GM12864 (cell line): ENCODE results near the gene ASCL1.

Experiments used
- DNase-seq: peaks from one replicate; pipeline ENCODE4 v3.0.0-alpha.2; 2011; ENCODE audit warnings: low read depth
- H3K4me3 ChIP-seq: 2 replicates; pipeline ENCODE4 v1.5.1; 2011; ENCODE audit warnings: mild to moderate bottlenecking, low read depth, low read length, control low read depth
- TF ChIP-seq, protein P1 (sequence below): IDR thresholded peaks from 2 replicates; pipeline ENCODE4 v1.5.1; 2011; ENCODE audit warnings: low read depth, mild to moderate bottlenecking, moderate library complexity, low read length, control low read depth, inconsistent platforms; ENCODE audit errors: missing control alignments

Gene ASCL1

DNA sequence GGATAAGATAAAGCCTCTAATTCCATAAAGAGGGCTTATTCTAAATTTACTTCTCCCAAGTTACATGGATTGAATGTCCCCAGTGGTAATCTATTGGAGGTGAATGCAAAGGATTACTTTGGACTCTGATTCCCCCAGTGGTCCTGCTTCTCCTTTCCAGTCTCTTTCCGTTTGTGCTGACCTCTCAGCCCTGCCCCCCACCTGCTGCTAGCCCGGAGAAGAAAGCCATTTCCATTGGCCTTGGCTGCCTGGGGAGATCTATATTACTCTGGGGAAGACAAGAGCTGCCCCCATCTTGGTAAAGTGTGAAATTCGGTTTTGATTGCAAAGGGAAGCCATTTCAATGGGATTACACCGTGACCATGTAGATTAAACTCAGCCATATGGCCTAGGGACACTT is 13.3 kb downstream of the ASCL1 start:
- DNase-seq = no peak
- H3K4me3 ChIP-seq = no peak overlapping the region
- TF ChIP-seq, protein P1, sequence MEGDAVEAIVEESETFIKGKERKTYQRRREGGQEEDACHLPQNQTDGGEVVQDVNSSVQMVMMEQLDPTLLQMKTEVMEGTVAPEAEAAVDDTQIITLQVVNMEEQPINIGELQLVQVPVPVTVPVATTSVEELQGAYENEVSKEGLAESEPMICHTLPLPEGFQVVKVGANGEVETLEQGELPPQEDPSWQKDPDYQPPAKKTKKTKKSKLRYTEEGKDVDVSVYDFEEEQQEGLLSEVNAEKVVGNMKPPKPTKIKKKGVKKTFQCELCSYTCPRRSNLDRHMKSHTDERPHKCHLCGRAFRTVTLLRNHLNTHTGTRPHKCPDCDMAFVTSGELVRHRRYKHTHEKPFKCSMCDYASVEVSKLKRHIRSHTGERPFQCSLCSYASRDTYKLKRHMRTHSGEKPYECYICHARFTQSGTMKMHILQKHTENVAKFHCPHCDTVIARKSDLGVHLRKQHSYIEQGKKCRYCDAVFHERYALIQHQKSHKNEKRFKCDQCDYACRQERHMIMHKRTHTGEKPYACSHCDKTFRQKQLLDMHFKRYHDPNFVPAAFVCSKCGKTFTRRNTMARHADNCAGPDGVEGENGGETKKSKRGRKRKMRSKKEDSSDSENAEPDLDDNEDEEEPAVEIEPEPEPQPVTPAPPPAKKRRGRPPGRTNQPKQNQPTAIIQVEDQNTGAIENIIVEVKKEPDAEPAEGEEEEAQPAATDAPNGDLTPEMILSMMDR = no peak

DNA sequence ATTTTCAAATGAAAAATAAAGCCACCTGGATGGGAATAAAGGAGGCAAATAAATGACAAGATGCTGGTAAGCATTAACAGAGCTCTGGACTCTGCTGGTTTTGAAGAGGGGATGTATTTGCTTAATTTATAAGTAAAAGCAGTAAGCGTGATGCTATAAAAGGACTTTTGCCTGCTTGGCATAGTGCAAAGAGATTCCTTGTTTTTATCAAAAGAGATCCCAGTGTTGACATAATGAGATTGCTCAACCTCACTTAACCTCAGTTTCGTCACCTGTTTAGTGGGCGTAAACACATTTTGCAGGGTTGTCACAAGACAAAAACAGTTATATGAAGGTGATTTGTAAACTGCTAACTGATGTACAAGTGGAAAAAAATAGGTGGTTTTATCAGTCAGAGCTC is 13.8 kb downstream of the ASCL1 start:
- no peak overlapping the region for H3K4me3 ChIP-seq
- DNase-seq = no peak
- TF ChIP-seq, protein P1 = no peak

DNA sequence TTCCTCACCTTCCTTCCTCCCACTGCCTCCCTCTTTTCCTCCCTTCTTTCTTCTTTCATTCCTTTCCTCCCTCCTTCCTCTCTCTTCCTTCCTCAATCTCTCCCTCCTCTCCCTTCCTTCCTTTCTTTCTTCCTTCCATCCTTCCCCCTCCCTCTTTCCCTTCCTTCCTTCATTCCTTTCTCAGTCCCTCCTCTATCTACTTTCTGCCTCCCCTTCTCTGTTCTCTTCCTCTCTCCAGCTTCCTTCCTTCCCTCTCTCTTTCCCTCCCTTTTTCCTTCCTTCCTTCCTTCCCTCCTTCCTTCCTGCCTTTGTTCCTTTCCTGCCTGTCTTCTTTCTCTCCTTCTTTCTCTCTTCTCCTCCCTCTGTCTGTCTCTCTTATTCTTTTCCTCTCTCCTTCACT is 16.1 kb downstream of the ASCL1 start:
- no peak for DNase-seq
- no peak overlapping the region for H3K4me3 ChIP-seq
- TF ChIP-seq, protein P1 = no peak

DNA sequence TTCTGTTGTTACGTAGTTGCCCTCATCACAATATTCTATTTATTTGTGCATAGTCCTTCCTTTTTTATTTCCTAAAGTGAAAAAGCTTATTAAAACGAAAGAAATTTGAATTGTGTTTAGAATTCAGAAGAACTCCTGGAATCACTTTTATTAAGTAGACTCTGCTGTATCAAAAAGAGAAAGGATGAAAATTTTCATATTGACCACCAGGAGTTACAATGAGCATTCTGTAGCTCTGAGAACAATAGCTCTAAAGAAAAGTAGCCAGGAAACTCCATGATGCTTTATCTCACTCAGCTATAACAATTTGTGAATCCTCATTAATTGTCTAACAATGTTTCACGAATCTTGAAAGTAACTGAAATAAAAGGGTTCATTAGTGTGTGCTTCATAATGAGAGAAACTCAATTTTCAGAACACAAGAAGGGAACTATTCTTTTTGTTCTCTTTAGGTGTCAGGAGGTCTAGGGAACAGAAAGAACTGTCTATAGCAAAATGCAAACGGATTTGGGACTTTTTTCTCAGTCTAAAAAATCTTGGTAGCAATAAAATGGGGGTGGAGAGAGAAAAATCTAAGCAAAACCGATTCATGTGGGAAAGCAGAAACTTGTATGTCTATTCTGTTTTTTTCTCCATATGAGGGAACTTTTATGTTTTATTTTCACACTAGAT is 19.3 kb downstream of the ASCL1 start:
- no peak for DNase-seq
- TF ChIP-seq, protein P1 = no peak
- H3K4me3 ChIP-seq = no peak overlapping the region

DNA sequence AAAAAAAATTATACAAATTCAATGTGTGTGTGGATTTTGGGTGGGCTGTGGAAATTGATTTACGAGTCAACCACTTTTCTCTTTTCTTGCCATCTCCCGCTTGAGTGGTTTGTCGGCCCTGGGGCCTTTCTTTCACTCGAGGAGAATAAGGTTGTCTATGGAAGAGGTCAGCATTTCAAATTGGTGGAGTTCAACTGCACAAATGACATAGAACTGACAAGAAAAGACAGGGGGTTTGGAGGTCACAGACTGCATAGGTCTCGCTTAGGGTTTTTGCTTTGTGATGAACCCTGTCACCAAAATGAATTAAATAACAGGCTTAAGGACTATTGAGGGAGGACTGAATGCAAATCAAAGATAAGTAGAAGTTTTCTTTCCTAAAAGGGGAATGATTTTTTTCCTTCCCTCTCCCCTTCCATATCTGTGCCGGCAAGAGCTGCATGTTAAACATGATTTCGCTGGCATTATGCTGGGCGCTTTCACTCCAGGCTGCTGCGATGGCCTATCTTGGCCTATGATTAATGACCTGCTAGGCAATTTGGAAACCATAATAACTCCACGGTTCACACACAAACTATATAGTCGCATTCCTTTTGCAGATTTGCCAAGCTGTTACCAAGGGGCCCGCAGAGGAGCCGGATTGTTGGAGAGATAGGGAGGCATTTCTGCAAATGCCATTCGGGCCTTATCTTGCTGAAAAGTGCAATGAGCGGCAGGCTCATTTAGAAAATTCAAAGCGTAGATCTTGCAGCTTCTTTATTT is 20.7 kb downstream of the ASCL1 start:
- TF ChIP-seq, protein P1 = no peak
- H3K4me3 ChIP-seq = no peak overlapping the region
- DNase-seq = no peak

DNA sequence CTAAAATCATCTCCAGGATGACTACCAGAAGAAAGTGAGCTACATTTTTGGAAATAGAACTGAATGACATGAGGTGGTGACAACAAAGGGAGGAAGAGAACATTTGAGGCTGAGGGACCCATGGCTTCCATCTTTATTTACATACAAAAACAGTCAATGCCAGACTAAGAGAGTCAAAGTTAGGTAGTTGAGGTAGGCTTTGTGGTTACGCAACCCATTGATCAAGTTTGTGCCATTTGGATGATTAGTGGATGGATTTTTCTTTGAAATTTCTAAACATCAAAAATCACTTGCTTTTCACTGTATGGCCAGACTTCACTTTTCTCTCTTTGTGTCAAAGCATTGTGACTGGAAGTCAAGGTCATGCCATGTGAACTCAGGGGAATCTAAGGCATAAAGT is 22.9 kb downstream of the ASCL1 start:
- no peak overlapping the region for H3K4me3 ChIP-seq
- DNase-seq = no peak
- TF ChIP-seq, protein P1 = no peak
